Bronchial epithelial cell (primary cell): ENCODE results near the gene CORO2B. TPM values are rescaled to one million over a fixed set of nuclear protein-coding genes. Genes with fewer than 3 reads are reported as not detected.

Experiments used
- DNase-seq: peaks from one replicate; pipeline ENCODE4 v3.0.0-alpha.2; 2010; ENCODE audit warnings: low read depth
- FAIRE-seq: peaks from 2 replicates; lab custom pipeline; 2011; peaks lifted over from hg19 to GRCh38; lab: Jason Lieb, UNC
- H3K27me3 ChIP-seq: 2 replicates; pipeline ENCODE4 v1.5.1; 2011; ENCODE audit warnings: low read length; ENCODE audit not compliant: control insufficient read depth, insufficient read depth
- H3K36me3 ChIP-seq: 2 replicates; pipeline ENCODE4 v1.5.1; 2011; ENCODE audit warnings: low read length; ENCODE audit not compliant: control insufficient read depth, insufficient read depth
- H3K4me3 ChIP-seq: 2 replicates; pipeline ENCODE4 v1.5.1; 2011; ENCODE audit warnings: mild to moderate bottlenecking, low read depth, low read length, control low read depth
- CTCF ChIP-seq: IDR thresholded peaks from 2 replicates; pipeline ENCODE4 v1.5.1; 2011; ENCODE audit warnings: mild to moderate bottlenecking, moderate library complexity, low read length, control low read depth, inconsistent platforms; ENCODE audit not compliant: insufficient read depth, severe bottlenecking
- total RNA-seq: library from RNA; depleted of rRNA; stranded (reverse); fragments of >200 nt; gene quantifications from 2 replicates; pipeline ENCODE4 v1.2.1, GENCODE V29; 2014

CORO2B gene
- total RNA-seq, 1 donor from 2014 or later: under 0.01 TPM

GRCh38 chr15:68614286-68615035 is 35.7 kb downstream of the CORO2B start:
- no peak overlapping the region for H3K4me3 ChIP-seq
- no peak for FAIRE-seq
- no peak for TF ChIP-seq CTCF

GRCh38 chr15:68615301-68615700 is 36.5 kb downstream of the CORO2B start:
- FAIRE-seq (no peak), DNase-seq (no peak)
- Histone ChIP-seq H3K4me3 (no peak overlapping the region), H3K27me3 (no peaks in the 10 kb centered on the region), H3K36me3 (no peaks in the 10 kb centered on the region)
- TF ChIP-seq CTCF: no peak

More at GRCh38 chr15:68614286-68615035, 35.7 kb downstream of the CORO2B start:
- DNase-seq: no peak
- H3K36me3 ChIP-seq: no peaks in the 10 kb centered on the region
- no peaks in the 10 kb centered on the region for H3K27me3 ChIP-seq

- no peaks in the 10 kb centered on the region for H3K27me3 ChIP-seq
- DNase-seq (no peak), FAIRE-seq (no peak)
- H3K4me3 ChIP-seq: no peak overlapping the region
- H3K36me3 ChIP-seq: no peaks in the 10 kb centered on the region
- no peak for TF ChIP-seq CTCF
Measured at GRCh38 chr15:68615811-68616210, 37.0 kb downstream of the CORO2B start.

- no peak for FAIRE-seq
- H3K36me3 ChIP-seq: no peaks in the 10 kb centered on the region
- no peaks in the 10 kb centered on the region for H3K27me3 ChIP-seq
- H3K4me3 ChIP-seq: no peak overlapping the region
- DNase-seq: no peak
- no peak for TF ChIP-seq CTCF
Measured at GRCh38 chr15:68616397-68616796, 37.6 kb downstream of the CORO2B start.

- H3K4me3 ChIP-seq: no peak overlapping the region
- FAIRE-seq: no peak
- no peak for DNase-seq
Measured at GRCh38 chr15:68617001-68617400, 38.2 kb downstream of the CORO2B start.

More at GRCh38 chr15:68617001-68617400, 38.2 kb downstream of the CORO2B start:
- Histone ChIP-seq H3K27me3 (no peaks in the 10 kb centered on the region), H3K36me3 (no peaks in the 10 kb centered on the region)
- TF ChIP-seq CTCF: no peak
